Upper lobe of right lung (tissue), 1 donor: ENCODE measurements around the gene THEMIS. TPM values are rescaled to one million over a fixed set of nuclear protein-coding genes. Genes with fewer than 3 reads are reported as not detected.

Experiments used
- ATAC-seq: fragments of 200-7000 bp; cut with Tn5 transposase; one replicate; pipeline ENCODE4 v1.9.1; 2020; ENCODE audit warnings: mild to moderate bottlenecking, moderate library complexity
- DNase-seq: peaks from one replicate; pipeline ENCODE4 v3.0.0-alpha.2; 2020
- H3K27ac ChIP-seq: fragments of 200-600 bp; one replicate; pipeline ENCODE4 v1.8.0; 2022
- H3K27me3 ChIP-seq: fragments of 200-600 bp; one replicate; pipeline ENCODE4 v1.8.0; 2022; ENCODE audit warnings: mild to moderate bottlenecking
- H3K36me3 ChIP-seq: fragments of 200-600 bp; one replicate; pipeline ENCODE4 v1.8.0; 2022
- H3K4me1 ChIP-seq: fragments of 200-600 bp; one replicate; pipeline ENCODE4 v1.8.0; 2022
- H3K4me3 ChIP-seq: fragments of 200-600 bp; one replicate; pipeline ENCODE4 v1.8.0; 2022; ENCODE audit warnings: mild to moderate bottlenecking
- H3K9me3 ChIP-seq: fragments of 200-600 bp; one replicate; pipeline ENCODE4 v1.8.0; 2022
- intact Hi-C: fragments of 100-400 bp; cut with DNase I; formaldehyde crosslinking; loops from one replicate; pipeline ENCODE4 v1.11.0; 2022
- total RNA-seq: library from RNA; stranded (reverse); fragmentation: NEBNext Ultra II Directional; extraction: Animal tissue kit (Norgen Biotek cat#: 25700); gene quantifications from one replicate; pipeline ENCODE4 v1.2.1, GENCODE V29; 2021
- TF ChIP-seq, protein P1 (sequence below): fragments of 200-600 bp; IDR thresholded peaks from one replicate; pipeline ENCODE4 v1.8.0; 2022; ENCODE audit warnings: antibody characterized with exemption
- donor health status: DM: no; HTN: yes; CAD: no; lungs with severe emphysema.

THEMIS gene
- total RNA-seq, 1 donor from 2014 or later: 3.0 TPM

- H3K4me3 ChIP-seq: no peak overlapping the region
- no peaks in the 10 kb centered on the region for H3K36me3 ChIP-seq
- DNase-seq (no peak), ATAC-seq (no peak)
- no peaks in the 10 kb centered on the region for H3K9me3 ChIP-seq
- no peaks in the 10 kb centered on the region for H3K27me3 ChIP-seq
- intact Hi-C loops: no loop called here
- H3K4me1 ChIP-seq: no peaks in the 10 kb centered on the region
- no peak overlapping the region for H3K27ac ChIP-seq
- TF ChIP-seq, protein P1, sequence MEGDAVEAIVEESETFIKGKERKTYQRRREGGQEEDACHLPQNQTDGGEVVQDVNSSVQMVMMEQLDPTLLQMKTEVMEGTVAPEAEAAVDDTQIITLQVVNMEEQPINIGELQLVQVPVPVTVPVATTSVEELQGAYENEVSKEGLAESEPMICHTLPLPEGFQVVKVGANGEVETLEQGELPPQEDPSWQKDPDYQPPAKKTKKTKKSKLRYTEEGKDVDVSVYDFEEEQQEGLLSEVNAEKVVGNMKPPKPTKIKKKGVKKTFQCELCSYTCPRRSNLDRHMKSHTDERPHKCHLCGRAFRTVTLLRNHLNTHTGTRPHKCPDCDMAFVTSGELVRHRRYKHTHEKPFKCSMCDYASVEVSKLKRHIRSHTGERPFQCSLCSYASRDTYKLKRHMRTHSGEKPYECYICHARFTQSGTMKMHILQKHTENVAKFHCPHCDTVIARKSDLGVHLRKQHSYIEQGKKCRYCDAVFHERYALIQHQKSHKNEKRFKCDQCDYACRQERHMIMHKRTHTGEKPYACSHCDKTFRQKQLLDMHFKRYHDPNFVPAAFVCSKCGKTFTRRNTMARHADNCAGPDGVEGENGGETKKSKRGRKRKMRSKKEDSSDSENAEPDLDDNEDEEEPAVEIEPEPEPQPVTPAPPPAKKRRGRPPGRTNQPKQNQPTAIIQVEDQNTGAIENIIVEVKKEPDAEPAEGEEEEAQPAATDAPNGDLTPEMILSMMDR: no peak
Observed at GRCh38 chr6:127914240-127914639, 13.4 kb upstream of the THEMIS start.

DNA sequence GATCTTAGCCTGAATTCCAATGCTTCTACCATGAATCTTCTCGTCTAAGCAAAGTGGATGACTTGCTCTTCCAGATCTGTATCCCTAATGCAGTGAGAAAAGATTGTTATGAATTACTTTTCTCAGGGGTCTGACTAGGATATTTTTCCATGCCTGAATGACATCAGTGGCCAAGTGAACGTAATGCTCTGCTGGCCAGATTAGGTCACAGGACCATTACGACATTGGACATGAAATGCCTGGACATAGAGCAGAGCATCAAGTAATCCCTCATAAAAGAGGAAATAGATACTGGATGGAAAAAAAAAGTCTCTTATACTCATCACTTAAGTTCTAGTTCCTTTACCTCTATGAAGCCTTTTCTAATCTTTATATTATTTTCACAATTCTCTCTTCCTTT, 12.1 kb upstream of the THEMIS start:
- no peak overlapping the region for H3K27ac ChIP-seq
- ATAC-seq: no peak
- no peaks in the 10 kb centered on the region for H3K27me3 ChIP-seq
- no peaks in the 10 kb centered on the region for H3K4me1 ChIP-seq
- no peaks in the 10 kb centered on the region for H3K36me3 ChIP-seq
- no peaks in the 10 kb centered on the region for H3K9me3 ChIP-seq
- no peak overlapping the region for H3K4me3 ChIP-seq
- intact Hi-C loops: no loop called here
- DNase-seq: no peak
- TF ChIP-seq, protein P1: no peak

GRCh38 chr6:127907960-127908640, 7.2 kb upstream of the THEMIS start:
- Histone ChIP-seq H3K27ac (no peak overlapping the region), H3K9me3 (no peaks in the 10 kb centered on the region), H3K4me3 (no peak overlapping the region), H3K36me3 (no peaks in the 10 kb centered on the region), H3K4me1 (no peaks in the 10 kb centered on the region), H3K27me3 (no peaks in the 10 kb centered on the region)
- DNase-seq (no peak), ATAC-seq (no peak)
- intact Hi-C loops: no loop called here
- TF ChIP-seq, protein P1: no peak

- H3K27me3 ChIP-seq: no peaks in the 10 kb centered on the region
- H3K9me3 ChIP-seq: no peaks in the 10 kb centered on the region
Observed at GRCh38 chr6:127904160-127904559, 3.3 kb upstream of the THEMIS start.

GRCh38 chr6:127902933-127903332, 2.1 kb upstream of the THEMIS start:
- ATAC-seq: no peak
- intact Hi-C loops: no loop called here
- no peaks in the 10 kb centered on the region for H3K27me3 ChIP-seq
- no peak overlapping the region for H3K27ac ChIP-seq
- H3K36me3 ChIP-seq: no peaks in the 10 kb centered on the region
- H3K4me1 ChIP-seq: no peaks in the 10 kb centered on the region
- no peak overlapping the region for H3K4me3 ChIP-seq
- no peaks in the 10 kb centered on the region for H3K9me3 ChIP-seq
- DNase-seq: no peak
- TF ChIP-seq, protein P1: no peak

More at GRCh38 chr6:127904160-127904559, 3.3 kb upstream of the THEMIS start:
- H3K27ac ChIP-seq: no peak overlapping the region
- no peak for ATAC-seq
- H3K4me3 ChIP-seq: no peak overlapping the region
- intact Hi-C loops: no loop called here
- TF ChIP-seq, protein P1: no peak
- no peaks in the 10 kb centered on the region for H3K4me1 ChIP-seq
- DNase-seq: no peak
- no peaks in the 10 kb centered on the region for H3K36me3 ChIP-seq

DNA sequence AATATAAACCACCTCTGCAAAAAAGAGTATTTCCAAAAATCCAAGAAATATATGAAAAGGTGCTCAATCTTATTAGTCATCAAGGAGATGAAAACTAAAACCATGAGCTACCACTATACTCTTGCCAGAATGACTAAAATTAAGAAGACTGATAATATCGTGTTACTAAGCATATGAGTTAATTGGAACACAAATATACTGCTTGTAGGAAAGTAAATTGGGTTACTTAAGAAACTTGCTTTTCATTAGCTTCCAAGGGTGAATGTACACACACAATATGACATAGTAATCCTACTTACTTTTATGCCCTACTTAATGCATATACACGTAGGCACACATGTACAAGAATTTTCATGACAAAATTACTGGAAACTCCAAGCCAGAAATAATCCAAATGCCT, 3.4 kb downstream of the THEMIS start:
- Histone ChIP-seq H3K4me1 (no peaks in the 10 kb centered on the region), H3K9me3 (no peaks in the 10 kb centered on the region), H3K36me3 (no peaks in the 10 kb centered on the region), H3K27me3 (no peaks in the 10 kb centered on the region), H3K27ac (no peak overlapping the region), H3K4me3 (no peak overlapping the region)
- no peak for DNase-seq
- no peak for ATAC-seq
- intact Hi-C loops: no loop called here
- TF ChIP-seq, protein P1: no peak
